Activated B cell treated with CpG ODN at 0.5 μM for 24 hours (primary cell): ENCODE data around the gene GRIK1. TPM values are rescaled to one million over a fixed set of nuclear protein-coding genes. Genes with fewer than 3 reads are reported as not detected.

Source experiments
- ATAC-seq: fragments of 200-7000 bp; cut with Tn5 transposase; one replicate; pipeline ENCODE4 v1.10.0; 2021; ENCODE audit warnings: low read depth, mild to moderate bottlenecking, moderate library complexity
- CTCF ChIA-PET: fragments of 350-600 bp; sonication (Branson Sonifier 250); formaldehyde crosslinking; loops from one replicate; lab custom pipeline; 2021; ENCODE audit warnings: antibody characterized with exemption; lab: Charles Lee
- POLR2A ChIA-PET: fragments of 350-600 bp; sonication (Branson Sonifier 250); formaldehyde crosslinking; loops from one replicate; lab custom pipeline; 2021; ENCODE audit warnings: antibody characterized with exemption; lab: Charles Lee
- DNase-seq: peaks from one replicate; pipeline ENCODE4 v3.0.0; 2022
- H3K27ac Mint-ChIP-seq: one replicate; pipeline ENCODE4 v1.8.0; 2020; ENCODE audit warnings: mixed read lengths
- H3K27me3 Mint-ChIP-seq: one replicate; pipeline ENCODE4 v1.8.0; 2021; ENCODE audit warnings: mixed read lengths
- H3K36me3 Mint-ChIP-seq: one replicate; pipeline ENCODE4 v1.8.0; 2021; ENCODE audit warnings: low read depth, mixed read lengths
- H3K4me1 Mint-ChIP-seq: one replicate; pipeline ENCODE4 v1.8.0; 2021; ENCODE audit warnings: mixed read lengths
- H3K4me3 Mint-ChIP-seq: one replicate; pipeline ENCODE4 v1.8.0; 2020; ENCODE audit warnings: mild to moderate bottlenecking, mixed read lengths
- H3K9me3 Mint-ChIP-seq: one replicate; pipeline ENCODE4 v1.8.0; 2020; ENCODE audit warnings: mixed read lengths
- intact Hi-C: fragments of 100-400 bp; cut with micrococcal nuclease; formaldehyde crosslinking; loops from one replicate; pipeline ENCODE4 v1.15.1; 2024
- total RNA-seq: library from RNA; stranded (reverse); gene quantifications from 2 replicates; pipeline ENCODE4 v1.2.3, GENCODE V29; 2022
- TF ChIP-seq, protein P1 (sequence below): fragments of 200-600 bp; IDR thresholded peaks from one replicate; pipeline ENCODE4 v1.8.0; 2022; ENCODE audit warnings: antibody characterized with exemption, mild to moderate bottlenecking

GRIK1 gene
- total RNA-seq, 1 donor from 2014 or later, result not detected

DNA sequence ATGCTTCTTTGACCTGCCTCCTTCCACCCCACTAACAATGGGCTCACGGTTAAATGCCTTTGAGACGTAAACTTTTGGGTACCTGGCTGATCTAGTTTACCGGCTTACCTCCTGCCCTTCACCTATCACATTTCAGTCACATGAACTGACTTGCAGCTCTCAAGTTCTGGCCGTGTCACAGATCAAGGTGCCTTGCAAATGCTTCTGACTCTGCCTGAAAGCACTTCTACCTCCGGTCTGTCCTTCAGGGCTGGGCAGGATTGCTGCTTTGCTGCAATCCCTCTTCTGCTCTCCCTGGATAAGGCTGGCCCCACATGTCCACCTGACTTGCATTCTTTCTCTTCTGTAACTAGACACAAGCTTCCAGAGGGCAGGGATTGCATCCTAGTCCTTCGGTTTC, 69.0 kb downstream of the GRIK1 start:
- no peaks in the 10 kb centered on the region for H3K36me3 Mint-ChIP-seq
- H3K9me3 Mint-ChIP-seq, result no peaks in the 10 kb centered on the region
- TF ChIP-seq, protein P1, sequence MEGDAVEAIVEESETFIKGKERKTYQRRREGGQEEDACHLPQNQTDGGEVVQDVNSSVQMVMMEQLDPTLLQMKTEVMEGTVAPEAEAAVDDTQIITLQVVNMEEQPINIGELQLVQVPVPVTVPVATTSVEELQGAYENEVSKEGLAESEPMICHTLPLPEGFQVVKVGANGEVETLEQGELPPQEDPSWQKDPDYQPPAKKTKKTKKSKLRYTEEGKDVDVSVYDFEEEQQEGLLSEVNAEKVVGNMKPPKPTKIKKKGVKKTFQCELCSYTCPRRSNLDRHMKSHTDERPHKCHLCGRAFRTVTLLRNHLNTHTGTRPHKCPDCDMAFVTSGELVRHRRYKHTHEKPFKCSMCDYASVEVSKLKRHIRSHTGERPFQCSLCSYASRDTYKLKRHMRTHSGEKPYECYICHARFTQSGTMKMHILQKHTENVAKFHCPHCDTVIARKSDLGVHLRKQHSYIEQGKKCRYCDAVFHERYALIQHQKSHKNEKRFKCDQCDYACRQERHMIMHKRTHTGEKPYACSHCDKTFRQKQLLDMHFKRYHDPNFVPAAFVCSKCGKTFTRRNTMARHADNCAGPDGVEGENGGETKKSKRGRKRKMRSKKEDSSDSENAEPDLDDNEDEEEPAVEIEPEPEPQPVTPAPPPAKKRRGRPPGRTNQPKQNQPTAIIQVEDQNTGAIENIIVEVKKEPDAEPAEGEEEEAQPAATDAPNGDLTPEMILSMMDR, result no peak
- H3K27me3 Mint-ChIP-seq, result peaks cover 4% of the 10 kb centered on the region
- no peaks in the 10 kb centered on the region for H3K4me1 Mint-ChIP-seq
- no peak overlapping the region for H3K4me3 Mint-ChIP-seq
- intact Hi-C loops, result no loop called here
- DNase-seq (no peak), ATAC-seq (no peak)
- CTCF ChIA-PET, result interaction anchor here (0.6 kb wide), 1 partner anchor 1352 kb away, joined by 4 read pairs; no protein-coding TSS in a partner anchor
- POLR2A ChIA-PET, result no interaction called here
- H3K27ac Mint-ChIP-seq, result no peak overlapping the region

DNA sequence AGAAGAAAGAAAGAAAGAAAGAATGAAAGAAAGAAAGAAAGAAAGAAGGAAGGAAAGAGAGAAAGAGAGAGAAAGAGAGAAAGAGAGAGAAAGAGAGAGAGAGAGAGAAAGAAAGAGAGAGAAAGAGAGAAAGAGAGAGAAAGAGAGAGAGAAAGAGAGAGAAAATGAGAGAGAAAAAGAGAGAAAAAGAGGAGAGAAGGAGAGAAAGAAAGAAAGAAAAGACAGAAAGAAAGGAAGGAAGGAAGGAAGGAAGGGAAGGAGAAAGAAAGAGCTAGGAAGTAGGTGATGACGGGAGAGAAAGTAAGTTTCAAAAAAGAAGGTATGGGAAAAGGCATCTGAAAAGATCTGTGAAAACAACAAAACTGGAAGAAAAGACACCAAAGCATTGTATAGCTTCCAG, 72.0 kb downstream of the GRIK1 start:
- no peaks in the 10 kb centered on the region for H3K36me3 Mint-ChIP-seq
- ChIA-PET POLR2A (no interaction called here), CTCF (no interaction called here)
- peaks cover 7% of the 10 kb centered on the region for H3K27me3 Mint-ChIP-seq
- no peak overlapping the region for H3K27ac Mint-ChIP-seq
- DNase-seq, result no peak
- H3K9me3 Mint-ChIP-seq, result no peaks in the 10 kb centered on the region
- no peaks in the 10 kb centered on the region for H3K4me1 Mint-ChIP-seq
- no peak overlapping the region for H3K4me3 Mint-ChIP-seq
- TF ChIP-seq, protein P1, result no peak
- intact Hi-C loops, result no loop called here
- no peak for ATAC-seq

DNA sequence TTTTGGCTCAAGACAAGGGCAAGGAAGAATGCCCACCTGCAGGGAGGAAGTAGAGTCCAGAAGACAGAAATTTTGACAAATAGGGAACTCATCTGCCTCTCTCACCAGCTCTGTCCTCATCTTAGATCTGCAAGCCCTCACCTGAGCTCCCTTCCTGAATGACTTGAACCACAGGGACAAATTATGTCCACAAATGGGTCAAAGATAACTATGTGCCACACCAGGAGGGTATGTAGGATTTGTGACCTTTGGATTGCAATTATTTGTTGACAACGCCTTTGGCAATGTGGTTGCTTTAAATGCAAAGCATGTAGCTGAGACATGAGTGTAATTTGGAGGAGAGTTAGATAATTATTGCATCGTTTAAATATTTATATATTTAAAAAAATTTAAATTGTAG, 79.5 kb downstream of the GRIK1 start:
- POLR2A ChIA-PET, result no interaction called here
- intact Hi-C loops, result no loop called here
- peaks cover 5% of the 10 kb centered on the region for H3K27me3 Mint-ChIP-seq
- H3K4me1 Mint-ChIP-seq, result no peaks in the 10 kb centered on the region
- CTCF ChIA-PET, result no interaction called here
- H3K36me3 Mint-ChIP-seq, result no peaks in the 10 kb centered on the region
- no peak for DNase-seq
- H3K4me3 Mint-ChIP-seq, result no peak overlapping the region
- H3K27ac Mint-ChIP-seq, result no peak overlapping the region
- H3K9me3 Mint-ChIP-seq, result no peaks in the 10 kb centered on the region
- no peak for ATAC-seq
- TF ChIP-seq, protein P1, result no peak

DNA sequence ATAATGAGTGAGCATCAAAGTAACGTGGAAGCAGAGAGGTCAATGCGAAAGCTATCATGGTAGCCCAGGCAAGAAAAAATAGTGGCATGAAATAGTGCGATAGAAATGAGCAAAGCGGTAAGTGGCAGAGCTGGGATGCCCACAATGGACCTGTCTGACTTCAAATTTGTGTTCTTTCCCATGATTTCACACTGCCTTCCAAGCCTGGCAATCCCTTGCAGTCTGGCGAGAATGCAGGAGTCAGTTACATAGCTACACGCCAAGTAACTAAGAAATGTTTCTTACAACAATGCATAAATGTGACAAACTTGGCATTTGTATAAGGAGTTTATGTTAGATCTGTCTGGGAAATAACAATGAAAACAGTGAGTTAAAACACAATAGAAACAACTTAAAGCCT, 82.6 kb downstream of the GRIK1 start:
- Mint-ChIP-seq H3K36me3 (no peaks in the 10 kb centered on the region), H3K9me3 (no peaks in the 10 kb centered on the region), H3K27me3 (no peaks in the 10 kb centered on the region), H3K4me1 (no peaks in the 10 kb centered on the region), H3K27ac (no peak overlapping the region), H3K4me3 (no peak overlapping the region)
- intact Hi-C loops, result no loop called here
- TF ChIP-seq, protein P1, result no peak
- CTCF ChIA-PET, result no interaction called here
- no peak for ATAC-seq
- no peak for DNase-seq
- POLR2A ChIA-PET, result no interaction called here

DNA sequence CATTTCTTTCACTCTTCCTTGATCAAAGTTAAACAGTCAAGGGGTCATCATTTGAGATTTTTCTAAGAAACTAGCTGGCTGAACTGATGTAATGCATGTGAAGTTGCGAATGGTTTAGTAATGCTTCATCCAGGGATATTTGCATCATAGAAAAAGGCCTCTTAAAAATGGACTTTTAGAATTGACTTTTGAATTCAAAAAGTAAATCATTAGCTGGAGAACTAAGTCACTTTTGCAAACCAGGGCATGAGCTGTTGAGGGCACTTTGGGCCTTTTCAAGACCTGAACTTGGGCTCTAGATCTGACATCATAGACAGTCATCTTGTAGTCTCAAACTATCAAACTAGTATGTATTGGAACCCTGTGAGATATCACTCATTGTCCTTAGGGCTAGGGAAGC, 85.0 kb downstream of the GRIK1 start:
- intact Hi-C loops, result no loop called here
- POLR2A ChIA-PET, result no interaction called here
- CTCF ChIA-PET, result interaction anchor here (1.5 kb wide), 1 partner anchor 14 kb away, joined by 3 read pairs; no protein-coding TSS in a partner anchor
- Mint-ChIP-seq H3K9me3 (no peaks in the 10 kb centered on the region), H3K36me3 (no peaks in the 10 kb centered on the region), H3K4me3 (no peak overlapping the region), H3K4me1 (no peaks in the 10 kb centered on the region), H3K27ac (no peak overlapping the region), H3K27me3 (no peaks in the 10 kb centered on the region)
- no peak for ATAC-seq
- TF ChIP-seq, protein P1, result no peak
- no peak for DNase-seq
